Activated CD8-positive, alpha-beta T cell treated with anti-CD3 and anti-CD28 coated beads for 36 hours (primary cell): ENCODE results near the gene ULK2. TPM values are rescaled to one million over a fixed set of nuclear protein-coding genes. Genes with fewer than 3 reads are reported as not detected.

Experiments
- ATAC-seq: fragments of 200-7000 bp; cut with Tn5 transposase; one replicate; pipeline ENCODE4 v1.10.0; 2021; ENCODE audit warnings: mild to moderate bottlenecking, moderate library complexity
- CTCF ChIA-PET: fragments of 350-600 bp; sonication (Branson Sonifier 250); formaldehyde crosslinking; loops from one replicate; lab custom pipeline; 2021; ENCODE audit warnings: antibody characterized with exemption; lab: Charles Lee
- POLR2A ChIA-PET: fragments of 350-600 bp; sonication (Branson Sonifier 250); formaldehyde crosslinking; loops from one replicate; lab custom pipeline; 2021; ENCODE audit warnings: antibody characterized with exemption; lab: Charles Lee
- DNase-seq: peaks from one replicate; pipeline ENCODE4 v3.0.0-alpha.2; 2020
- H3K27ac Mint-ChIP-seq: one replicate; pipeline ENCODE4 v1.8.0; 2021; ENCODE audit warnings: mild to moderate bottlenecking, mixed read lengths
- H3K27me3 Mint-ChIP-seq: one replicate; pipeline ENCODE4 v1.8.0; 2021; ENCODE audit warnings: mixed read lengths
- H3K36me3 Mint-ChIP-seq: one replicate; pipeline ENCODE4 v1.8.0; 2021; ENCODE audit warnings: low read depth, mixed read lengths
- H3K4me1 Mint-ChIP-seq: one replicate; pipeline ENCODE4 v1.8.0; 2021; ENCODE audit warnings: low read depth, mixed read lengths
- H3K4me3 Mint-ChIP-seq: one replicate; pipeline ENCODE4 v1.8.0; 2021; ENCODE audit warnings: mild to moderate bottlenecking, moderate library complexity, mixed read lengths
- H3K9me3 Mint-ChIP-seq: one replicate; pipeline ENCODE4 v1.8.0; 2021; ENCODE audit warnings: mixed read lengths
- intact Hi-C: fragments of 100-400 bp; cut with micrococcal nuclease; formaldehyde crosslinking; loops from one replicate; pipeline ENCODE4 v1.10.0; 2022
- total RNA-seq, 2 experiments: library from RNA; stranded (reverse); gene quantifications; one replicate each; pipeline ENCODE4 v1.2.3, GENCODE V29; 2021
- TF ChIP-seq, protein P1 (sequence below): fragments of 200-600 bp; IDR thresholded peaks from one replicate; pipeline ENCODE4 v1.8.0; 2022; ENCODE audit warnings: antibody characterized with exemption, mild to moderate bottlenecking

The ULK2 gene
- total RNA-seq, 2 experiments from 2014 or later: 6.3 TPM

DNA sequence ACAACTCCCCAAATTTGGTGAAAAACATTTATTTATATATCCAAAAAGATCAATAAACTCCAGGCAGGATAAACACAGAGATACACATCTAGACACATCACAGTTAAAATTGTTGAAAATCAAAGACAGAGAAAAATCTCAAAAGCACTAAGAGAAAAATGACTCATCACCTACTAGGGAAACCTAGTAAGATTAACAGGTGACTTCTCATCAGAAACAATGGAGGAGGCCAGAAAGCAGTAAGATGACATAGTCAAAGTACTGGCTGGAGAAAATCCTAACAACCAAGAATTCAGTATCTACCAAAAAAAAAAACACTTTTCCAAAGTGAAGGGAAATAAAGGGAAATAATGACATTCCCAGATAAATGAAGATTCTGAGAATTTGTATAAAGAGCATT lies 33.8 kb downstream of the ULK2 start:
- intact Hi-C loops: no loop called here
- peaks cover 27% of the 10 kb centered on the region for H3K36me3 Mint-ChIP-seq
- ATAC-seq (no peak), DNase-seq (no peak)
- no peak overlapping the region for H3K27ac Mint-ChIP-seq
- peaks cover 7% of the 10 kb centered on the region for H3K4me1 Mint-ChIP-seq
- H3K27me3 Mint-ChIP-seq: no peaks in the 10 kb centered on the region
- ChIA-PET CTCF (no interaction called here), POLR2A (no interaction called here)
- H3K9me3 Mint-ChIP-seq: peaks cover 6% of the 10 kb centered on the region
- TF ChIP-seq, protein P1, sequence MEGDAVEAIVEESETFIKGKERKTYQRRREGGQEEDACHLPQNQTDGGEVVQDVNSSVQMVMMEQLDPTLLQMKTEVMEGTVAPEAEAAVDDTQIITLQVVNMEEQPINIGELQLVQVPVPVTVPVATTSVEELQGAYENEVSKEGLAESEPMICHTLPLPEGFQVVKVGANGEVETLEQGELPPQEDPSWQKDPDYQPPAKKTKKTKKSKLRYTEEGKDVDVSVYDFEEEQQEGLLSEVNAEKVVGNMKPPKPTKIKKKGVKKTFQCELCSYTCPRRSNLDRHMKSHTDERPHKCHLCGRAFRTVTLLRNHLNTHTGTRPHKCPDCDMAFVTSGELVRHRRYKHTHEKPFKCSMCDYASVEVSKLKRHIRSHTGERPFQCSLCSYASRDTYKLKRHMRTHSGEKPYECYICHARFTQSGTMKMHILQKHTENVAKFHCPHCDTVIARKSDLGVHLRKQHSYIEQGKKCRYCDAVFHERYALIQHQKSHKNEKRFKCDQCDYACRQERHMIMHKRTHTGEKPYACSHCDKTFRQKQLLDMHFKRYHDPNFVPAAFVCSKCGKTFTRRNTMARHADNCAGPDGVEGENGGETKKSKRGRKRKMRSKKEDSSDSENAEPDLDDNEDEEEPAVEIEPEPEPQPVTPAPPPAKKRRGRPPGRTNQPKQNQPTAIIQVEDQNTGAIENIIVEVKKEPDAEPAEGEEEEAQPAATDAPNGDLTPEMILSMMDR: no peak
- no peak overlapping the region for H3K4me3 Mint-ChIP-seq

DNA sequence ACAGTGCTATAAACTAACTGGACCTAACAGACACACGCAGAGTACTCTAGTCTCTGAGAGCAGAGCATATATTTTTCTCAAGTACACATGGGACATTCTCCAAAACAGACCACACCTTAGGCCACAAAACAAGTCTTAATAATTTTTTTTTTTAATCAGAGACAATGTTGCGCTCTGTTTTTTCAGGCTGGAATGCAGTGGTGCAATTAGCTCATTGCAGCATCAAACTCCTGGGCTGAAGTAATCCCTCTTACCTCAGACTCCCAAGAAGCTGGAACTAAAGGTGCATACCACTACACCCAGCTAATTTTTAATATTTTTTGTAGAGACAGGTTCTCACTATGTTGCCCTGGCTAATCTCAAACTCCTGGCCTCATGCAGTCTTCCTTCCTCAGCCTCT lies 37.7 kb downstream of the ULK2 start:
- Mint-ChIP-seq H3K36me3 (peaks cover 20% of the 10 kb centered on the region), H3K27me3 (no peaks in the 10 kb centered on the region), H3K9me3 (peaks cover 6% of the 10 kb centered on the region), H3K4me1 (peaks cover 7% of the 10 kb centered on the region), H3K4me3 (no peak overlapping the region), H3K27ac (no peak overlapping the region)
- intact Hi-C loops: no loop called here
- ChIA-PET POLR2A (interaction anchor here (0.6 kb wide), 1 partner anchor 517 kb away, joined by 3 read pairs; no protein-coding TSS in a partner anchor), CTCF (no interaction called here)
- ATAC-seq (no peak), DNase-seq (no peak)
- TF ChIP-seq, protein P1: no peak

DNA sequence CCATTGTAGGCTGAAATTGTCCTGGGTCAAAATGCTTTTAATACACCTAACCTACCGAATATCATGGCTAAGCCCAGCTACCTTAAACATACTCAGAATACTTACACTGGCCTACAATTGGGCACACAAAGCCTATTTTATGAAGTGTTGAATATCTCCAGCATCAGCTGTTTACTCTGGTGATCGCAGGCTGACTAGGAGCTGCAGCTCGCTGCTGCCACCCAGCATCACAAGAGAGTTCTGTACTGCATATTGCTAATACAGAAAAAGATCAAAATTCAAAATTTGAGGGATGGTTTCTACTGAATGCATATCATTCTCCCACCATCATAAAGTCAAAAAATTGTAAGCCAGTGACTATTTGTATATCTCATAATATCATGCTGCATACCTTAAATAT lies 55.3 kb downstream of the ULK2 start:
- ATAC-seq (no peak), DNase-seq (peak; percentile 6)
- TF ChIP-seq, protein P1: no peak
- no peaks in the 10 kb centered on the region for H3K4me1 Mint-ChIP-seq
- H3K9me3 Mint-ChIP-seq: no peaks in the 10 kb centered on the region
- intact Hi-C loops: no loop called here
- ChIA-PET CTCF (interaction anchor here (1.3 kb wide), 1 partner anchor 54 kb away, joined by 3 read pairs; no protein-coding TSS in a partner anchor), POLR2A (no interaction called here)
- no peaks in the 10 kb centered on the region for H3K27me3 Mint-ChIP-seq
- H3K4me3 Mint-ChIP-seq: no peak overlapping the region
- peaks cover 14% of the 10 kb centered on the region for H3K36me3 Mint-ChIP-seq
- no peak overlapping the region for H3K27ac Mint-ChIP-seq

DNA sequence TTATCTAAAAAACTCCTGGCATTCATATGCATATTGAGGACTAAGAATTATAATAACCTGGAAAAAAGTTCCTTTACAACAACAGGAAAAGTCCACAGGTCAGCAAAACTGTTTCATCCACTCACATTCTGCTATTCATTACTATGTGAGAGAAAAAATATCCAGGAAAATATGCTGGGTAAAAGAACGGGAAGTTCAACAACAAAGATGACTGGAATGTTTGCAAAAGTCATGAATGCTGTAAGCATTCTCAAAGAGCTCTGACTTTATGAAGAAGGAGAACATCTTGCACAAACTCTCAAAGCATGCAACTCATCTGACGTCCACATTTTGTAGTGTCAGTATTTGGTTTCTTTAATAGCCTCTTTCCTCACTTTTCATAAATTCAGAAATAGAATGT lies 62.7 kb downstream of the ULK2 start:
- Mint-ChIP-seq H3K4me3 (no peak overlapping the region), H3K4me1 (peaks cover 12% of the 10 kb centered on the region), H3K27ac (no peak overlapping the region), H3K36me3 (peaks cover 15% of the 10 kb centered on the region), H3K9me3 (no peaks in the 10 kb centered on the region), H3K27me3 (no peaks in the 10 kb centered on the region)
- POLR2A ChIA-PET: no interaction called here
- TF ChIP-seq, protein P1: no peak
- CTCF ChIA-PET: interaction anchor here (1.6 kb wide), 1 partner anchor 204 kb away, joined by 3 read pairs; the partner anchor contains the start of gene SPECC1
- ATAC-seq (no peak), DNase-seq (no peak)
- intact Hi-C loops: no loop called here

DNA sequence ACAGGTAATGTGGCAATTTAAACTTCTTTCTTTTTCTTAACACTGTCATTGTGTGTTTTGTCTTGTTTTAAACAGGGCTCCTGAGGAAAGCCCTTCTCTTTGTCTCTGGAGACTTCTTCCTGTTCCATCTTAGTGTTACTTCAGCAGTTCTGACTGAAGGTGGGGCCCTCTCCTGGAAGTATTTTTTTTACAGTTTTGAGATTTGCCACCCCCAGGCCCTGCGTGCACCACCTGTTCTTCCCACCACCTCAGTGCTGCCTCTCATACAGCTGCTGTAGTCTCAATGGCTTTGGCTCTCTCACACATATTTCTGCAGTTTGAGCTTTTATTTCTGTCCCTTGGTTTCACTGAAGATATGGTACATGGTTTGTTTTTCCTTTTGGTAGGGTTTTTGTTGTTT lies 67.2 kb downstream of the ULK2 start:
- Mint-ChIP-seq H3K4me3 (no peak overlapping the region), H3K36me3 (peaks cover 31% of the 10 kb centered on the region), H3K27ac (no peak overlapping the region), H3K27me3 (no peaks in the 10 kb centered on the region), H3K4me1 (peaks cover 9% of the 10 kb centered on the region), H3K9me3 (peaks cover 7% of the 10 kb centered on the region)
- TF ChIP-seq, protein P1: peak; percentile 13
- CTCF ChIA-PET: interaction anchor here (1.2 kb wide), 1 partner anchor 19 kb away, joined by 4 read pairs; no protein-coding TSS in a partner anchor
- ATAC-seq (peak; percentile 65), DNase-seq (peak; percentile 7)
- intact Hi-C loops: no loop called here
- POLR2A ChIA-PET: interaction anchor here (0.6 kb wide), 1 partner anchor 173 kb away, joined by 3 read pairs; no protein-coding TSS in a partner anchor
